Vagina (tissue), 2 donors: ENCODE measurements around the gene UBE2J1.

Experiments used
- POLR2A ChIP-seq, 2 donors: fragments of 450-650 bp; IDR thresholded peaks; one replicate each; pipeline ENCODE4 v1.6.1; 2017; ENCODE audit warnings: antibody characterized with exemption in 2 of 2, mild to moderate bottlenecking in 2 of 2, moderate library complexity in 2 of 2
- POLR2AphosphoS5 ChIP-seq, 2 donors: sonication (generic); formaldehyde crosslinking; IDR thresholded peaks; one replicate each; pipeline ENCODE4 v1.9.0; 2017; ENCODE audit warnings: antibody characterized with exemption in 2 of 2, mild to moderate bottlenecking in 2 of 2, low read depth in 1 of 2; ENCODE audit not compliant: insufficient read depth in 1 of 2
- TF ChIP-seq, protein P1 (sequence below), 3 experiments: fragments of 450-650 bp in 2 of 3; fragments of 200-600 bp in 1 of 3; sonication (generic) in 1 of 3; IDR thresholded peaks; one replicate each; pipeline ENCODE4 v1.5.1; 2017 to 2019; ENCODE audit warnings: antibody characterized with exemption in 3 of 3, mild to moderate bottlenecking in 2 of 3, moderate library complexity in 2 of 3

DNA sequence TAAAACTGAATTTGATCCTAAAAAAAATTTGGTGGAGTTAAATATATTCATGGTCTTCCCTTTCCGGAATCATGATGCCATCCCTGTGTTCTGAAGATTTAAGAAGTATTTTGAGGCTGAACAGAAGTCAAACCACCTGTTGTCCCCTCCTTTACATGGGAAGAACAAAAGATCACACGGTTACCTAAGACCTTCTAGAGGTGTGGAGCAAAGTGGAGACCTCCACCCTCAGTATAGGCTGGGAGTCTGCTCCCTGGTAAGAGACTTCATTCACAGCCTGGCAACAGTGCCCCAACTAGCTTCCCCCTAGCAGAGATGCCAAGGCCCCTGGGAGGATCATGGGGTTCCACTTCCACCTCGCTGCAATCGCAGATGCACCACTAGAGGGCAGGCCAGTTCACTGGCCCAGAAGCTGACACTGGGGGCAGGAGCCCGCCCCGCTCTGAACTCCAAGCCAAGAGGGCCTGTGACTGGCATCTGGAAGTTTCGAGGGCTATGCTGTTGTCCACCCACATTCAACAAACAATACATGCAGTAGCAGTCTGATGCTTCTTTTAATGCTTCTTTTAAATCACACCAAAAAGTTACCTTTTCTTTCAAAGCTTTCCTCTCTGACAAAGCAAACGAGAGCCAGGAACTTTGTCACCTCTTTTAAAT lies 19.5 kb upstream of the UBE2J1 start:
- TF ChIP-seq, protein P1, sequence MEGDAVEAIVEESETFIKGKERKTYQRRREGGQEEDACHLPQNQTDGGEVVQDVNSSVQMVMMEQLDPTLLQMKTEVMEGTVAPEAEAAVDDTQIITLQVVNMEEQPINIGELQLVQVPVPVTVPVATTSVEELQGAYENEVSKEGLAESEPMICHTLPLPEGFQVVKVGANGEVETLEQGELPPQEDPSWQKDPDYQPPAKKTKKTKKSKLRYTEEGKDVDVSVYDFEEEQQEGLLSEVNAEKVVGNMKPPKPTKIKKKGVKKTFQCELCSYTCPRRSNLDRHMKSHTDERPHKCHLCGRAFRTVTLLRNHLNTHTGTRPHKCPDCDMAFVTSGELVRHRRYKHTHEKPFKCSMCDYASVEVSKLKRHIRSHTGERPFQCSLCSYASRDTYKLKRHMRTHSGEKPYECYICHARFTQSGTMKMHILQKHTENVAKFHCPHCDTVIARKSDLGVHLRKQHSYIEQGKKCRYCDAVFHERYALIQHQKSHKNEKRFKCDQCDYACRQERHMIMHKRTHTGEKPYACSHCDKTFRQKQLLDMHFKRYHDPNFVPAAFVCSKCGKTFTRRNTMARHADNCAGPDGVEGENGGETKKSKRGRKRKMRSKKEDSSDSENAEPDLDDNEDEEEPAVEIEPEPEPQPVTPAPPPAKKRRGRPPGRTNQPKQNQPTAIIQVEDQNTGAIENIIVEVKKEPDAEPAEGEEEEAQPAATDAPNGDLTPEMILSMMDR (IDR thresholded peaks at IDR 0.05) = peak; percentile 9 to 90 (median 61)
- no peak for TF ChIP-seq POLR2A (IDR thresholded peaks at IDR 0.05)
- no peak for TF ChIP-seq POLR2AphosphoS5 (IDR thresholded peaks at IDR 0.05; ENCODE audit: insufficient read depth in 1 of 2, low read depth in 1 of 2)
